A549 treated with CpdA at 1 μM for 4 hours (cell line): ENCODE measurements around the gene RPL5. TPM values are rescaled to one million over a fixed set of nuclear protein-coding genes. Genes with fewer than 3 reads are reported as not detected.

Experiments
- total RNA-seq: library from RNA; stranded (reverse); fragments of 200-300 nt; extraction: Qiagen RNA extraction; gene quantifications from 5 replicates; pipeline ENCODE4 v1.2.3, GENCODE V29; 2022; ENCODE audit warnings: low read depth

The RPL5 gene
- total RNA-seq = 1,130 to 1,225 TPM (median 1,169 TPM) in 5 replicates

DNA sequence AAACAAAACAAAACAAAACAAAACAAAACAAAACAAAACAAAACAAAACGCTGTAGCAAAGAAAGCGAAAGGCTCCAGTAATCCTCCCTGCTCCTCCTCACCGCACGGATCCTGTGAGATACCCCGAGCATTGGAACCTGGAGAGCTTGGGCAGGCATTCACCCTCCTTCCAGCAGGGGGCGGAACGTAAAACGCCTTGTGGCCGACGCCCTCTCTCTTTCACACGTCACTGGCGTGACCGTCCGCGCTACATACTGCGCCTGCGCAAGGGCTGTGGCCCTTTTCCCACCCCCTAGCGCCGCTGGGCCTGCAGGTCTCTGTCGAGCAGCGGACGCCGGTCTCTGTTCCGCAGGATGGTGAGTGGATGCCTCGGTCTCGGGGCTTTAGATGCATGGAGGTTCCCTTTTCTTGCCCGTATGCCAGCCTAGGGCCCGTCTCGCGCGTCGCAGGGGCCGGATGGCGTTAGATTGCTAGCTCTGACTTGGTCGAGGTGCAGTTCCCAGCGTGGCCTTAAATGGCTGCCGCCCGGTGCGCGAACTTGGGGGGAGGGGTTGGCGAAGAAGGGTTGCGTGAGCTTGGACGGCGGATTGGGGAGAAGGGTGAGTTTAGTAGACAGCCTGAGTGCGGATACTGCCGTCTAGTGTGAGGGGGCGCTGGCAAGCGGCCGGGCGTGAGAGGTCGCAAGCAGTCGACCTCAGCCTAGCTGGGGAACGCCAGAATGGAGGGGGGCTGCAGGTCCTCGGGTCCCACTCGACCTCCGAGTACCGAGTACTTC is at the start of gene RPL5:
Gene RPL5 (plus strand): TSS at position 279 of the 775 bp plus-strand sequence. CDS start 75 bp downstream, at position 354.

DNA sequence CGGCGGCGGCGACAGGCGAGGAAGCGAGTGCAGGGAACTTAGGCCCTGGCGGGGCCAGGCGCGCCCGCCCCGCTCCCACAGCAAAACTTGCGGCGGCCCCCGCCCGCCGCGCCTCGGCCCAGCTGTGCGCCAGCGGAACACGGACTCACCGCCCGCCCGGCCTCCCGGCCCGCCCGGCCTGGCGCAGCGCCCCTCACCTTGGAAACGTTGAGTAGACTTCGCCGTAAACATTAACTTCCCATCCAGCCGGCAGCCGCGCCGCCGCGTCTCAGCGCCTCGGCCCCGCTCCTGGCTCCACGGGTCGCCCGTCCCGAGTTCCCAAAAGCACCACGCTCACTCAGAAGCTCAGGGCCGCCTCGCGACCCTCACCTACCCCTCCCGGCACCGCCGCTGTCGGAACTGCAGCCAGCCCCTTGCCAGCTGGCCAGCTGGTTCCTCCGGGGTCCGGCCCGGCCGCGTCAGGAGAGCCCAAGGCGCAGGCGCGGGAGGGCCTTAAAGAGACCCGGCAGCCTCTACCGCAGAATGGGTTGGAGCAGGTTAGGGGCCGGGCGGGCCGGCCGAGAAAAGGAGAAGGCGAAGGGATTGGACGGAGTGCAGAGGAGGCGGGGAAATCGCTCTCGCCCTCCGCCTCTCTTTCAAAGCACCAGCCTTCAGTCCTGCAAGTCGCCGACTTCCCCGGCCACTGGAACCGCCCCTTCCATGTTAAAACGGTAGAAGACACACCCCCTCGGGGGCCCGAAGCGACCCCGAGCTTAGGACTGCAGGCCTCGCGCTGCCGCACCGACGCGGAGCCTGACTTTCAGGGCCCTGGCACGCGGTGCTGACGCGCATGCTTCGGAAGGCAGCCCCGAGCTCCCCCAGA is 47.0 kb upstream of the RPL5 start, which contains the start of gene EVI5:
Gene EVI5 (minus strand): TSS at position 470 of the 862 bp plus-strand sequence. CDS start 48,562 bp downstream, outside the sequence.

Other genes starting within 250 kb of the RPL5 start
- gene EVI5, start 46.9 kb upstream of the RPL5 start, total RNA-seq = 4.7 to 11.3 TPM (median 5.3 TPM) in 5 replicates
- 7.4 to 9.7 TPM (median 8.7 TPM) in 5 replicates for gene DIPK1A, start 129.4 kb downstream of the RPL5 start, total RNA-seq
- 9.4 to 20.3 TPM (median 12.3 TPM) in 5 replicates for gene MTF2, start 247.2 kb downstream of the RPL5 start, total RNA-seq